Right renal pelvis (tissue), 4 donors: ENCODE results near the gene COQ9. TPM values are rescaled to one million over a fixed set of nuclear protein-coding genes. Genes with fewer than 3 reads are reported as not detected.
"Not testable (repeated sequence)": the region's sequence is repeated elsewhere in the genome, so short reads cannot be mapped to it uniquely, and the experiment has no call there.

ENCODE experiments used
- DNase-seq, 4 donors: peaks; one replicate each; pipeline ENCODE4 v3.0.0-alpha.2; 2013; ENCODE audit warnings: low read depth in 4 of 4, low spot score in 3 of 4, missing footprints in 1 of 4
- polyA plus RNA-seq, 4 donors: library from polyadenylated mRNA; unstranded; fragments of 120-200 nt; gene quantifications; one replicate each; pipeline ENCODE4 v1.2.1, GENCODE V29; 2013; ENCODE audit not compliant: insufficient read length in 4 of 4

The COQ9 gene
- 10 to 100 TPM; 90.1 to 95.8 (median 91.5) TPM for polyA plus RNA-seq

- DNase-seq = peak; percentile 86 to 92 (median 88)
Measured at GRCh38 chr16:57447186-57447962, at the start of gene COQ9, which contains the start of gene CIAPIN1. TSS of gene COQ9 (plus strand) at chr16:57447479. CDS start at chr16:57447506, 27 bp downstream. TSS of gene CIAPIN1 (minus strand) at chr16:57447385. CDS start at chr16:57440928, 6,457 bp downstream.

- not testable (repeated sequence) for DNase-seq
Measured at GRCh38 chr16:57397493-57397892, 49.8 kb upstream of the COQ9 start.

- no peak for DNase-seq
Measured at GRCh38 chr16:57401943-57402640, 45.2 kb upstream of the COQ9 start.

- no peak for DNase-seq
Measured at GRCh38 chr16:57403965-57404817, 43.1 kb upstream of the COQ9 start, which contains the start of gene CCL17. TSS of gene CCL17 (plus strand) at chr16:57404767. CDS start at chr16:57413933, 9,166 bp downstream.

- DNase-seq = no peak
Measured at GRCh38 chr16:57405097-57405496, 42.2 kb upstream of the COQ9 start.

GRCh38 chr16:57406881-57407280 lies 40.4 kb upstream of the COQ9 start:
- DNase-seq = no peak

- DNase-seq = no peak
Measured at GRCh38 chr16:57407521-57408353, 39.5 kb upstream of the COQ9 start.

GRCh38 chr16:57409065-57409464 lies 38.2 kb upstream of the COQ9 start:
- DNase-seq = no peak

- no peak for DNase-seq
Measured at GRCh38 chr16:57409870-57410587, 37.2 kb upstream of the COQ9 start.

GRCh38 chr16:57411362-57411976 lies 35.8 kb upstream of the COQ9 start:
- DNase-seq = no peak

GRCh38 chr16:57412584-57412983 lies 34.7 kb upstream of the COQ9 start:
- DNase-seq = no peak

- DNase-seq = no peak
Measured at GRCh38 chr16:57413301-57413730, 34.0 kb upstream of the COQ9 start.

- no peak for DNase-seq
Measured at GRCh38 chr16:57413733-57414132, 33.5 kb upstream of the COQ9 start.

GRCh38 chr16:57416084-57416483 lies 31.2 kb upstream of the COQ9 start:
- no peak for DNase-seq

- DNase-seq = no peak
Measured at GRCh38 chr16:57419506-57419905, 27.8 kb upstream of the COQ9 start.

- peak in 3 of 4 donors; percentile 55 to 63 (median 61) for DNase-seq
Measured at GRCh38 chr16:57422026-57422944, 25.0 kb upstream of the COQ9 start.

- DNase-seq = no peak
Measured at GRCh38 chr16:57423152-57423551, 24.1 kb upstream of the COQ9 start.

- no peak for DNase-seq
Measured at GRCh38 chr16:57424583-57424982, 22.7 kb upstream of the COQ9 start.
